SH-SY5Y (cell line): Measurements from ENCODE around the gene LPIN2.

Experiments
- GATA2 ChIP-seq: IDR thresholded peaks from 2 replicates; pipeline ENCODE4 v1.6.1; 2011; ENCODE audit warnings: mild to moderate bottlenecking, low read depth, low read length
- GATA3 ChIP-seq: IDR thresholded peaks from 2 replicates; pipeline ENCODE4 v1.6.1; 2011; ENCODE audit warnings: low read depth, mild to moderate bottlenecking, low read length, moderate library complexity

DNA sequence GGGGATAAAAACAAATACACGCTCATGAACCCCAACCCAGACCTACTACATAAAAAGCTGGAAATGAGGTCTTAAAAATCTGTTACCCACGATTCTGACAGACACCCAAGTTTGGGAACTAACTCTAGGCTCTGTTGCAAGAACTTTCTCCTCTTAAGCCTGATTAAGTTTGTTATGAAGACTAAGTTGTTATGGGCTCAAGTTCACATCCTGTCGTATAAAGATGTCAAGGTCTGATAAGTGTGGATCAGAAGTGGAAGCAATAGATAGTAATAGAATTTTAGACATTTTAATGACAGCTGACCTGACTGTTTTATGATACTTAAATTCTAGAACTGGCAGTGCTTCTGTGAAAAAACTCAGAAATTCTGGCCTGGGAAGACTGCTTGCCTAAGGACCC is 43.2 kb downstream of the LPIN2 start:
- TF ChIP-seq GATA2, result no peak
- TF ChIP-seq GATA3, result no peak
